H1 (cell line): ENCODE data around the gene CACNA2D3. TPM values are rescaled to one million over a fixed set of nuclear protein-coding genes. Genes with fewer than 3 reads are reported as not detected.

ENCODE experiments used
- CTCF ChIA-PET: fragments of 300-600 bp; sonication (Branson Sonifier 250); formaldehyde crosslinking; loops from one replicate; lab custom pipeline; 2021; ENCODE audit not compliant: partially characterized antibody; lab: Charles Lee
- POLR2A ChIA-PET: fragments of 300-600 bp; sonication (Branson Sonifier 250); formaldehyde crosslinking; loops from one replicate; lab custom pipeline; 2021; ENCODE audit warnings: inconsistent platforms; ENCODE audit not compliant: partially characterized antibody; lab: Charles Lee
- DNase-seq, 2 experiments: peaks; one replicate each; pipeline versions ENCODE4 v3.0.0 to v3.0.0-alpha.2; 2010 to 2022; ENCODE audit warnings: low spot score in 2 of 2, low read depth in 1 of 2, mixed read lengths in 1 of 2
- FAIRE-seq: peaks from 2 replicates; lab custom pipeline; 2011; peaks lifted over from hg19 to GRCh38; lab: Jason Lieb, UNC
- H2AFZ ChIP-seq: 2 replicates; pipeline ENCODE4 v1.8.1; 2012; ENCODE audit warnings: low read length, inconsistent platforms
- H2AK5ac ChIP-seq: 2 replicates; pipeline ENCODE4 v1.6.1; 2013; ENCODE audit warnings: low read depth, low read length
- H2BK120ac ChIP-seq: replicated peaks from 2 replicates; pipeline ENCODE3; 2013; ENCODE audit warnings: low read depth, low read length, inconsistent platforms
- H2BK12ac ChIP-seq: 2 replicates; pipeline ENCODE4 v1.6.1; 2013; ENCODE audit warnings: low read depth, low read length
- H2BK15ac ChIP-seq: 2 replicates; pipeline ENCODE4 v1.6.1; 2013; ENCODE audit warnings: low read length
- H2BK20ac ChIP-seq: 2 replicates; pipeline ENCODE4 v1.6.1; 2013; ENCODE audit warnings: low read length
- H2BK5ac ChIP-seq: 2 replicates; pipeline ENCODE4 v1.6.1; 2013; ENCODE audit warnings: low read depth, low read length
- H3K14ac ChIP-seq: 2 replicates; pipeline ENCODE4 v1.6.1; 2013; ENCODE audit warnings: inconsistent platforms; ENCODE audit not compliant: insufficient read length
- H3K18ac ChIP-seq: 2 replicates; pipeline ENCODE4 v1.6.1; 2013; ENCODE audit warnings: low read length; ENCODE audit errors: extremely low read depth
- H3K23ac ChIP-seq: 2 replicates; pipeline ENCODE4 v1.6.1; 2013; ENCODE audit warnings: inconsistent platforms; ENCODE audit not compliant: insufficient read length
- H3K23me2 ChIP-seq: 2 replicates; pipeline ENCODE4 v1.6.1; 2013; ENCODE audit warnings: low read depth, low read length
- H3K27ac ChIP-seq: 2 replicates; pipeline ENCODE4 v1.6.1; 2011; ENCODE audit warnings: low read depth, low read length, inconsistent platforms
- H3K27me3 ChIP-seq, 4 experiments: replicated peaks in 1 of 4; 1 replicate in 1 of 4; 2 replicates in 3 of 4; pipeline versions ENCODE4 v1.6.1 to v1.8.1; 2011 to 2013; ENCODE audit warnings: low read length in 3 of 4, mild to moderate bottlenecking in 3 of 4, inconsistent platforms in 2 of 4, mixed read lengths in 2 of 4, moderate library complexity in 1 of 4; ENCODE audit not compliant: control insufficient read depth in 3 of 4, insufficient read depth in 3 of 4; ENCODE audit errors: extremely low read depth in 1 of 4
- H3K36me3 ChIP-seq, 4 experiments: 2 replicates each; pipeline versions ENCODE4 v1.6.1 to v1.8.1; 2011 to 2013; ENCODE audit warnings: mild to moderate bottlenecking in 4 of 4, low read length in 3 of 4, moderate library complexity in 2 of 4, control low read depth in 1 of 4, inconsistent platforms in 1 of 4; ENCODE audit not compliant: insufficient read depth in 4 of 4, control insufficient read depth in 2 of 4
- H3K4ac ChIP-seq: replicated peaks from 2 replicates; pipeline ENCODE3; 2013; ENCODE audit warnings: low read length, low read depth, mixed read lengths, inconsistent platforms; ENCODE audit not compliant: insufficient read length
- H3K4me1 ChIP-seq, 4 experiments: replicated peaks in 1 of 4; 1 replicate in 1 of 4; 2 replicates in 3 of 4; pipeline versions ENCODE4 v1.6.1 to v1.8.1; 2011 to 2013; ENCODE audit warnings: low read length in 3 of 4, inconsistent platforms in 2 of 4, mixed read lengths in 1 of 4; ENCODE audit not compliant: insufficient read depth in 4 of 4, control insufficient read depth in 3 of 4
- H3K4me2 ChIP-seq, 2 experiments: 2 replicates each; pipeline versions ENCODE4 v1.6.1 to v1.8.1; 2011 to 2013; ENCODE audit warnings: low read depth in 2 of 2, low read length in 2 of 2, control low read depth in 1 of 2, inconsistent platforms in 1 of 2, mild to moderate bottlenecking in 1 of 2; ENCODE audit not compliant: insufficient read depth in 1 of 2
- H3K4me3 ChIP-seq, 4 experiments: fragments of 200-600, 300-600 bp in 1 of 4; sonication (generic), shearing (Covaris generic), sonication (Bioruptor Twin) in 1 of 4; 2 replicates each; pipeline versions ENCODE4 v1.5.1 to v1.8.1; 2011 to 2016; ENCODE audit warnings: low read length in 4 of 4, low read depth in 3 of 4, control low read depth in 2 of 4, inconsistent platforms in 2 of 4, mild to moderate bottlenecking in 2 of 4, mixed read lengths in 1 of 4, moderate library complexity in 1 of 4; ENCODE audit not compliant: insufficient read depth in 2 of 4; ENCODE audit errors: extremely low read depth in 1 of 4
- H3K56ac ChIP-seq: replicated peaks from 2 replicates; pipeline ENCODE3; 2013; ENCODE audit warnings: low read depth, mild to moderate bottlenecking, mixed read lengths, low read length, inconsistent platforms; ENCODE audit not compliant: insufficient read length
- H3K79me1 ChIP-seq: 2 replicates; pipeline ENCODE4 v1.6.1; 2013; ENCODE audit warnings: low read depth, low read length, control low read depth
- H3K79me2 ChIP-seq, 2 experiments: 2 replicates each; pipeline versions ENCODE4 v1.6.1 to v1.8.1; 2012 to 2013; ENCODE audit warnings: low read length in 2 of 2, mild to moderate bottlenecking in 2 of 2, inconsistent platforms in 1 of 2; ENCODE audit not compliant: insufficient read depth in 2 of 2, control insufficient read depth in 1 of 2
- H3K9ac ChIP-seq, 4 experiments: replicated peaks in 1 of 4; 1 replicate in 1 of 4; 2 replicates in 3 of 4; pipeline versions ENCODE4 v1.6.1 to v1.8.1; 2011 to 2013; ENCODE audit warnings: low read depth in 3 of 4, low read length in 3 of 4, control low read depth in 2 of 4, mild to moderate bottlenecking in 2 of 4, moderate library complexity in 2 of 4, inconsistent platforms in 1 of 4; ENCODE audit errors: extremely low read depth in 1 of 4
- H3K9me3 ChIP-seq, 2 experiments: 2 replicates each; pipeline versions ENCODE4 v1.6.1 to v1.8.1; 2012 to 2013; ENCODE audit warnings: mild to moderate bottlenecking in 2 of 2, moderate library complexity in 2 of 2, control low read depth in 1 of 2, inconsistent platforms in 1 of 2, low read depth in 1 of 2, low read length in 1 of 2, mixed read lengths in 1 of 2; ENCODE audit not compliant: insufficient read depth in 2 of 2
- H4K20me1 ChIP-seq, 2 experiments: replicated peaks in 1 of 2; 2 replicates each; pipeline versions ENCODE3 to v1.8.1; 2011 to 2013; ENCODE audit warnings: inconsistent platforms in 2 of 2, low read length in 2 of 2, mild to moderate bottlenecking in 1 of 2; ENCODE audit not compliant: insufficient read depth in 2 of 2, control insufficient read depth in 1 of 2
- H4K5ac ChIP-seq: 2 replicates; pipeline ENCODE4 v1.6.1; 2013; ENCODE audit warnings: low read length, low read depth, mixed read lengths, inconsistent platforms; ENCODE audit not compliant: insufficient read length
- H4K8ac ChIP-seq: 2 replicates; pipeline ENCODE4 v1.8.0; 2013; ENCODE audit warnings: mild to moderate bottlenecking, moderate library complexity, low read length, inconsistent platforms; ENCODE audit not compliant: insufficient read depth; ENCODE audit errors: extremely low read depth
- H4K91ac ChIP-seq: replicated peaks from 2 replicates; pipeline ENCODE3; 2013; ENCODE audit warnings: low read length, mixed read lengths, inconsistent platforms; ENCODE audit not compliant: insufficient read length
- BRCA1 ChIP-seq: IDR thresholded peaks from 2 replicates; pipeline ENCODE4 v1.6.1; 2012; ENCODE audit warnings: low read depth, low read length, improper control_type of control experiment
- CBX8 ChIP-seq: fragments of 300-800, 300-1000 bp; sonication (generic); IDR thresholded peaks from 2 replicates; pipeline ENCODE4 v1.7.1; 2016; ENCODE audit warnings: low read depth, low read length, borderline replicate concordance
- CHD1 ChIP-seq: IDR thresholded peaks from 2 replicates; pipeline ENCODE4 v1.6.1; 2012; ENCODE audit warnings: low read depth, low read length, improper control_type of control experiment
- CTBP2 ChIP-seq: IDR thresholded peaks from 2 replicates; pipeline ENCODE4 v1.7.0; 2011; ENCODE audit warnings: borderline replicate concordance, mild to moderate bottlenecking, moderate library complexity, mixed read lengths, low read length; ENCODE audit not compliant: insufficient read depth, insufficient read length
- EGR1 ChIP-seq: IDR thresholded peaks from 2 replicates; pipeline ENCODE4 v1.6.1; 2011; ENCODE audit warnings: low read depth, low read length, borderline replicate concordance
- NANOG ChIP-seq: IDR thresholded peaks from 2 replicates; pipeline ENCODE4 v1.6.1; 2011; ENCODE audit warnings: low read length, low read depth, mild to moderate bottlenecking, inconsistent platforms; ENCODE audit not compliant: insufficient read depth, poor library complexity, severe bottlenecking
- POLR2A ChIP-seq, 2 experiments: IDR thresholded peaks; 1 replicate in 1 of 2; 2 replicates in 1 of 2; pipeline ENCODE4 v1.6.1; 2011; ENCODE audit warnings: low read depth in 2 of 2, low read length in 2 of 2, mild to moderate bottlenecking in 2 of 2; ENCODE audit errors: control extremely low read depth in 1 of 2
- SAP30 ChIP-seq: fragments of 300-600 bp; sonication (generic); IDR thresholded peaks from 2 replicates; pipeline ENCODE4 v1.7.1; 2012; ENCODE audit warnings: low read length, moderate library complexity, mild to moderate bottlenecking, inconsistent platforms; ENCODE audit not compliant: insufficient read depth, insufficient replicate concordance
- SP2 ChIP-seq: IDR thresholded peaks from 2 replicates; pipeline ENCODE4 v1.6.1; 2012; ENCODE audit warnings: mild to moderate bottlenecking, low read length, inconsistent platforms
- TBP ChIP-seq: IDR thresholded peaks from 2 replicates; pipeline ENCODE4 v1.6.1; 2011; ENCODE audit warnings: low read depth, low read length, improper control_type of control experiment
- TCF12 ChIP-seq: IDR thresholded peaks from 2 replicates; pipeline ENCODE4 v1.6.1; 2011; ENCODE audit warnings: low read depth, mild to moderate bottlenecking, low read length
- WGBS, 2 experiments: shearing (Covaris generic) in 1 of 2; methylation state at CpG; one replicate each; pipeline versions ENCODE4 v1.1.6 to v1.1.7; 2013 to 2015; ENCODE audit warnings: low lambda C conversion rate in 2 of 2, mixed read lengths in 2 of 2, inconsistent platforms in 1 of 2, low coverage in 1 of 2, missing lambda C conversion rate in 1 of 2; ENCODE audit not compliant: insufficient replicate concordance in 2 of 2, insufficient coverage in 1 of 2, insufficient read length in 1 of 2; ENCODE audit errors: extremely low coverage in 1 of 2, missing lambda C conversion rate in 1 of 2; 5-methylcytosine and 5-hydroxymethylcytosine counted together
- polyA plus RNA-seq, 7 experiments: library from polyadenylated mRNA; depleted of rRNA in 3 of 7; stranded (reverse) in 5 of 7; unstranded in 2 of 7; fragments of >200 nt in 5 of 7; fragments of 200-250 nt in 2 of 7; gene quantifications; 1 replicate in 5 of 7; 2 replicates in 1 of 7; 4 replicates in 1 of 7; pipeline versions ENCODE4 v1.2.1 to v1.2.3, GENCODE V29; 2011 to 2013; ENCODE audit warnings: missing spikeins in 2 of 7, mixed read lengths in 2 of 7
- total RNA-seq: library from RNA; stranded (reverse); fragmentation: NEBNext Ultra II Directional; extraction: Animal tissue kit (Norgen Biotek cat#: 25700); gene quantifications from 2 replicates; pipeline ENCODE4 v1.2.1, GENCODE V29; 2021
- TF ChIP-seq, protein P1 (sequence below): IDR thresholded peaks from 2 replicates; pipeline ENCODE4 v1.6.1; 2011; ENCODE audit warnings: low read depth, mild to moderate bottlenecking, low read length; ENCODE audit not compliant: insufficient read depth

Gene CACNA2D3
- total and polyA plus RNA-seq, 2 of the 8 experiments (the other 6 are each of a cell fraction or from before 2014, with no cell fraction given) = 1.5 to 1.8 TPM

DNA sequence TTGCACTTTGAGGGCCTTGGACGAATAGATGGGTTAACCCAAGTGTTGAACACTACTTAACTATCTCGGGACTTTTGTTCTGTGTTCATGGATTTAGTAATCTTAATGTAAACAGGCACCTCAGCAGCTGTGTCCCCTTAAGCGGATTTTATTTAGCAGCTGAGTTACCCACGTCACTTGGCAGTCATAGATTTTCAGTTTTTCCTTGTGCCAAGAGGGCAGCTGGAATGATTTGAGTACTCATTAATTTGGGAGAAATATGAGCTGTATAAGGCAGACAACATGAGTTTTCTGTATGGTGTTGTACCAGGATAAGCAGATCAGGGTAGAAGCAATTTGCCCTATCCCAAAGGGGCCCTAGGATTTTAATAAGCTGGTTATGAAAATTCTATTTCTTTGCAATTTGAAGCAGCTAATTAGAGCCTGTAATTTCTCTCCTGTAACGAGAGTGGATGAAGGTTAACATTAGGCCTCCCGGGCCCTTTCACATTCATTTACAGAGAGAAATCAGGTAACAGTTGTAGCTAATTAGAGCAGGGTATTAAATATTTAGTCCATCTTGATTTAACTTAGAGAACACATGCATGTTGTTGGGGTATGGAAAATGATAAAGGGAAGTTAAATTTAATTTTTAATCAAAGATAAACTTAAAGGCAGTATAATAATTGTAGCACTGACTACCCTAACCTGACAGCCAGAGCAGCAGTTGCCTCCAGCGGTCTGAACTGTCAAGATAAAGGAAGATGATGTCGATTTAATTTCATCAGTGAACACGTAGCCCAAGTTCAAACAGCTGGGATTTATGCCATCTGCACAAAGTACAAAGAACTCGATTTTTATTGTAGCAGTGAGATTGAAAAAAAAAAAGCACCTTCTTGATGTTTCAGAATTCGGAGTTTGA is 611.0 kb downstream of the CACNA2D3 start:
- no peak for FAIRE-seq
- Histone ChIP-seq H2BK120ac (no peak overlapping the region), H2AK5ac (no peak overlapping the region), H2BK12ac (no peak overlapping the region), H3K4me3 (no peak overlapping the region), H3K23ac (no peak overlapping the region), H3K14ac (no peak overlapping the region), H3K4me1 (peaks cover 0 to 4% (median 0%) of the 10 kb centered on the region in 4 experiments; a peak in 1 of 7 replicates), H3K56ac (no peak overlapping the region), H3K79me2 (no peaks in the 10 kb centered on the region), H3K4ac (no peak overlapping the region), H3K9ac (no peak overlapping the region), H4K5ac (no peak overlapping the region), H3K18ac (no peak overlapping the region), H3K23me2 (no peaks in the 10 kb centered on the region), H3K79me1 (no peaks in the 10 kb centered on the region), H2BK20ac (no peak overlapping the region), H2BK15ac (no peak overlapping the region), H4K91ac (no peak overlapping the region), H3K27ac (no peak overlapping the region), H3K36me3 (no peaks in the 10 kb centered on the region), H4K20me1 (no peaks in the 10 kb centered on the region), H2BK5ac (no peak overlapping the region), H3K27me3 (no peaks in the 10 kb centered on the region), H4K8ac (no peak overlapping the region), H3K4me2 (no peak overlapping the region), H3K9me3 (no peaks in the 10 kb centered on the region), H2AFZ (no peak overlapping the region)
- POLR2A ChIA-PET = interaction anchor here (1.2 to 1.4 kb wide), 3 partner anchors 9 to 25 kb away, joined by 3 to 4 read pairs (median 3); no protein-coding TSS in a partner anchor
- DNase-seq = no peak
- whole genome bisulfite sequencing, 2 experiments = 91% methylated on average over 11 of the region's 11 CpGs; no CpG with 5 or more reads in 1 of the 2 experiments
- CTCF ChIA-PET = interaction anchor here (1.0 kb wide), 1 partner anchor 9 kb away, joined by 3 read pairs; no protein-coding TSS in a partner anchor
- TF ChIP-seq CBX8 (no peak), TBP (no peak), SAP30 (no peak), EGR1 (no peak), BRCA1 (no peak), CTBP2 (no peak), SP2 (no peak), POLR2A (IDR thresholded peaks at IDR 0.05; ENCODE audit: control extremely low read depth in 1 of 2, low read depth in 2 of 2, low read length in 2 of 2) (no peak), TCF12 (no peak), NANOG (no peak), CHD1 (no peak)
- TF ChIP-seq, protein P1, sequence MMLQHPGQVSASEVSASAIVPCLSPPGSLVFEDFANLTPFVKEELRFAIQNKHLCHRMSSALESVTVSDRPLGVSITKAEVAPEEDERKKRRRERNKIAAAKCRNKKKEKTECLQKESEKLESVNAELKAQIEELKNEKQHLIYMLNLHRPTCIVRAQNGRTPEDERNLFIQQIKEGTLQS = no peak
